SK-N-SH (cell line): ENCODE results near the gene FMNL2.

Experiments used
- EP300 ChIP-seq, 2 experiments: IDR thresholded peaks; 2 replicates each; pipeline versions ENCODE4 v1.4.0 to v1.6.1; 2012; ENCODE audit warnings: borderline replicate concordance in 1 of 2, low read depth in 1 of 2, low read length in 1 of 2
- EZH2phosphoT487 ChIP-seq: fragments of 200-600 bp; sonication (generic); IDR thresholded peaks from 2 replicates; pipeline ENCODE4 v1.6.1; 2017; ENCODE audit warnings: low read depth, mixed run types, mild to moderate bottlenecking, antibody characterized with exemption, moderate library complexity, borderline replicate concordance
- GABPA ChIP-seq: IDR thresholded peaks from 2 replicates; pipeline ENCODE4 v1.4.0; 2012; ENCODE audit warnings: low read depth, mild to moderate bottlenecking
- MXI1 ChIP-seq: IDR thresholded peaks from 2 replicates; pipeline ENCODE4 v1.6.1; 2012; ENCODE audit warnings: mild to moderate bottlenecking, low read depth, low read length, improper control_type of control experiment
- NFIC ChIP-seq: IDR thresholded peaks from 2 replicates; pipeline ENCODE4 v1.4.0; 2012; ENCODE audit warnings: borderline replicate concordance
- RFX5 ChIP-seq: IDR thresholded peaks from 2 replicates; pipeline ENCODE4 v1.6.1; 2012; ENCODE audit warnings: mild to moderate bottlenecking, improper control_type of control experiment, low read length
- SMC3 ChIP-seq: IDR thresholded peaks from 2 replicates; pipeline ENCODE4 v1.6.1; 2012; ENCODE audit warnings: low read depth, low read length, improper control_type of control experiment
- TAF1 ChIP-seq: IDR thresholded peaks from 2 replicates; pipeline ENCODE4 v1.6.1; 2012; ENCODE audit warnings: low read depth, mild to moderate bottlenecking, low read length, moderate library complexity, borderline replicate concordance
- TF ChIP-seq, protein P1 (sequence below): fragments of 200-600 bp; sonication (generic); IDR thresholded peaks from 2 replicates; pipeline ENCODE4 v1.6.1; 2017; ENCODE audit warnings: antibody characterized with exemption, mild to moderate bottlenecking, moderate library complexity
- TF ChIP-seq, protein P2 (sequence below): IDR thresholded peaks from 2 replicates; pipeline ENCODE4 v1.6.1; 2012; ENCODE audit warnings: mild to moderate bottlenecking, low read depth, low read length, moderate library complexity

DNA sequence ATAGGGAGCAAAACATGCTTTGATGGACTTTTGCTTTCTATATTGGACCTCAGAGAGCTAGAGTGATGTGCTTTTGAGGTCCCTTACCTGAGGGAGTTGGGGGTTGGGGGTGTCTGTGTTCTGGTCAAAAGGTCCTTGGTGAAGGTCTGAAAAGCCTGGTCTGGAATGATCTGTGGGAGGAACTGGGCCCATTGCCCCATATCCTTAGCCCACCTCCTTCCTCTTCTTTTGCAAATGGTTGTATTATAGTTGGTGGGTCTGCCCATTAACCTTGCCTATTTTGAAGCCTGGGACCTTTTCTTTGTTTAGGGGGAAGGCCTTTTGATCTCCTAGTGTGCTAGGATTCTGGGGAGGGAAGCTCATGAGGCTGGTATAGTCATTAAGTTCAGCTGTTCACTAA is 88.7 kb downstream of the FMNL2 start:
- TF ChIP-seq, protein P1, sequence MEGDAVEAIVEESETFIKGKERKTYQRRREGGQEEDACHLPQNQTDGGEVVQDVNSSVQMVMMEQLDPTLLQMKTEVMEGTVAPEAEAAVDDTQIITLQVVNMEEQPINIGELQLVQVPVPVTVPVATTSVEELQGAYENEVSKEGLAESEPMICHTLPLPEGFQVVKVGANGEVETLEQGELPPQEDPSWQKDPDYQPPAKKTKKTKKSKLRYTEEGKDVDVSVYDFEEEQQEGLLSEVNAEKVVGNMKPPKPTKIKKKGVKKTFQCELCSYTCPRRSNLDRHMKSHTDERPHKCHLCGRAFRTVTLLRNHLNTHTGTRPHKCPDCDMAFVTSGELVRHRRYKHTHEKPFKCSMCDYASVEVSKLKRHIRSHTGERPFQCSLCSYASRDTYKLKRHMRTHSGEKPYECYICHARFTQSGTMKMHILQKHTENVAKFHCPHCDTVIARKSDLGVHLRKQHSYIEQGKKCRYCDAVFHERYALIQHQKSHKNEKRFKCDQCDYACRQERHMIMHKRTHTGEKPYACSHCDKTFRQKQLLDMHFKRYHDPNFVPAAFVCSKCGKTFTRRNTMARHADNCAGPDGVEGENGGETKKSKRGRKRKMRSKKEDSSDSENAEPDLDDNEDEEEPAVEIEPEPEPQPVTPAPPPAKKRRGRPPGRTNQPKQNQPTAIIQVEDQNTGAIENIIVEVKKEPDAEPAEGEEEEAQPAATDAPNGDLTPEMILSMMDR, result no peak
- TF ChIP-seq SMC3 (no peak), NFIC (no peak), MXI1 (no peak), EZH2phosphoT487 (no peak), EP300 (IDR thresholded peaks at IDR 0.05; ENCODE audit: borderline replicate concordance in 1 of 2, low read depth in 1 of 2, low read length in 1 of 2) (no peak), GABPA (no peak), TAF1 (no peak), RFX5 (no peak)
- TF ChIP-seq, protein P2, sequence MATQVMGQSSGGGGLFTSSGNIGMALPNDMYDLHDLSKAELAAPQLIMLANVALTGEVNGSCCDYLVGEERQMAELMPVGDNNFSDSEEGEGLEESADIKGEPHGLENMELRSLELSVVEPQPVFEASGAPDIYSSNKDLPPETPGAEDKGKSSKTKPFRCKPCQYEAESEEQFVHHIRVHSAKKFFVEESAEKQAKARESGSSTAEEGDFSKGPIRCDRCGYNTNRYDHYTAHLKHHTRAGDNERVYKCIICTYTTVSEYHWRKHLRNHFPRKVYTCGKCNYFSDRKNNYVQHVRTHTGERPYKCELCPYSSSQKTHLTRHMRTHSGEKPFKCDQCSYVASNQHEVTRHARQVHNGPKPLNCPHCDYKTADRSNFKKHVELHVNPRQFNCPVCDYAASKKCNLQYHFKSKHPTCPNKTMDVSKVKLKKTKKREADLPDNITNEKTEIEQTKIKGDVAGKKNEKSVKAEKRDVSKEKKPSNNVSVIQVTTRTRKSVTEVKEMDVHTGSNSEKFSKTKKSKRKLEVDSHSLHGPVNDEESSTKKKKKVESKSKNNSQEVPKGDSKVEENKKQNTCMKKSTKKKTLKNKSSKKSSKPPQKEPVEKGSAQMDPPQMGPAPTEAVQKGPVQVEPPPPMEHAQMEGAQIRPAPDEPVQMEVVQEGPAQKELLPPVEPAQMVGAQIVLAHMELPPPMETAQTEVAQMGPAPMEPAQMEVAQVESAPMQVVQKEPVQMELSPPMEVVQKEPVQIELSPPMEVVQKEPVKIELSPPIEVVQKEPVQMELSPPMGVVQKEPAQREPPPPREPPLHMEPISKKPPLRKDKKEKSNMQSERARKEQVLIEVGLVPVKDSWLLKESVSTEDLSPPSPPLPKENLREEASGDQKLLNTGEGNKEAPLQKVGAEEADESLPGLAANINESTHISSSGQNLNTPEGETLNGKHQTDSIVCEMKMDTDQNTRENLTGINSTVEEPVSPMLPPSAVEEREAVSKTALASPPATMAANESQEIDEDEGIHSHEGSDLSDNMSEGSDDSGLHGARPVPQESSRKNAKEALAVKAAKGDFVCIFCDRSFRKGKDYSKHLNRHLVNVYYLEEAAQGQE, result no peak
